K562 (cell line): Measurements from ENCODE around the gene CTCF. TPM values are rescaled to one million over a fixed set of nuclear protein-coding genes. Genes with fewer than 3 reads are reported as not detected.

ENCODE experiments used
- ATAC-seq: fragments of 200-7000 bp; cut with Tn5 transposase; 3 replicates; pipeline ENCODE4 v1.9.1; 2020; ENCODE audit warnings: moderate library complexity
- BruUV-seq: library from RNA; stranded (reverse); fragments of 400-500 nt; replicated peaks from 2 replicates; lab custom pipeline; 2021; lab: Mats Ljungman, UMichigan
- CTCF ChIA-PET: fragments of 300-600 bp; formaldehyde crosslinking; extraction: SDS; loops from one replicate; lab custom pipeline; 2021; ENCODE audit warnings: low intra/inter-chr PET ratio; lab: Yijun Ruan, JAX
- POLR2A ChIA-PET: fragments of 300-600, 350-650 bp; sonication (Branson Sonifier 250); formaldehyde crosslinking; extraction: SDS; loops from one replicate; lab custom pipeline; 2021; ENCODE audit warnings: antibody characterized with exemption, inconsistent platforms; lab: Yijun Ruan, JAX
- DNase-seq, 4 experiments: peaks; one replicate each; pipeline versions ENCODE4 v3.0.0 to v3.0.0-alpha.2; 2011 to 2018; ENCODE audit warnings: low spot score in 3 of 4, mixed read lengths in 3 of 4; ENCODE audit errors: extremely low read depth in 1 of 4
- FAIRE-seq: peaks from 2 replicates; lab custom pipeline; 2011; peaks lifted over from hg19 to GRCh38; lab: Jason Lieb, UNC
- H2AFZ ChIP-seq: 2 replicates; pipeline ENCODE4 v1.6.0; 2011; ENCODE audit warnings: low read depth, low read length, control low read depth, inconsistent platforms
- H3K27ac ChIP-seq: fragments of 200-600 bp; 3 replicates; pipeline ENCODE4 v1.8.0; 2011; ENCODE audit warnings: low read depth, mild to moderate bottlenecking, control low read depth, inconsistent platforms, low read length, moderate library complexity, mixed read lengths; ENCODE audit errors: extremely low read depth
- H3K27me3 ChIP-seq, 2 experiments: fragments of 300-600 bp in 1 of 2; 2 replicates in 1 of 2; 3 replicates in 1 of 2; pipeline versions ENCODE4 v1.6.0 to v1.8.0; 2011; ENCODE audit warnings: inconsistent platforms in 2 of 2, low read length in 2 of 2, mild to moderate bottlenecking in 1 of 2, mixed read lengths in 1 of 2, moderate library complexity in 1 of 2; ENCODE audit not compliant: control insufficient read depth in 2 of 2, insufficient read depth in 2 of 2
- H3K36me3 ChIP-seq: fragments of 300-600 bp; 3 replicates; pipeline ENCODE4 v1.8.0; 2011; ENCODE audit warnings: mild to moderate bottlenecking, low read length, inconsistent platforms; ENCODE audit not compliant: control insufficient read depth, insufficient read depth
- H3K4me1 ChIP-seq, 2 experiments: fragments of 200-600 bp in 1 of 2; replicated peaks in 1 of 2; 2 replicates in 1 of 2; 3 replicates in 1 of 2; pipeline versions ENCODE4 v1.5.1 to v1.8.0; 2011; ENCODE audit warnings: inconsistent platforms in 2 of 2, low read length in 2 of 2, mild to moderate bottlenecking in 1 of 2, mixed read lengths in 1 of 2, moderate library complexity in 1 of 2; ENCODE audit not compliant: control insufficient read depth in 2 of 2, insufficient read depth in 2 of 2
- H3K4me2 ChIP-seq: 2 replicates; pipeline ENCODE4 v1.6.1; 2011; ENCODE audit warnings: low read length, control low read depth, inconsistent platforms, mixed read lengths; ENCODE audit not compliant: insufficient read depth
- H3K4me3 ChIP-seq: fragments of 200-600 bp; sonication (generic), shearing (Covaris generic); 2 replicates; pipeline ENCODE4 v1.5.1; 2016; ENCODE audit warnings: control low read depth, inconsistent platforms
- H3K79me2 ChIP-seq: fragments of 200-600 bp; 3 replicates; pipeline ENCODE4 v1.8.0; 2011; ENCODE audit warnings: low read length, inconsistent platforms; ENCODE audit not compliant: control insufficient read depth, insufficient read depth
- H3K9ac ChIP-seq, 2 experiments: 2 replicates each; pipeline versions ENCODE4 v1.6.0 to v1.6.1; 2011; ENCODE audit warnings: low read depth in 2 of 2, low read length in 2 of 2, control low read depth in 1 of 2, inconsistent platforms in 1 of 2, mild to moderate bottlenecking in 1 of 2, mixed read lengths in 1 of 2; ENCODE audit not compliant: insufficient read depth in 1 of 2
- H3K9me1 ChIP-seq: one replicate; pipeline ENCODE4 v1.6.0; 2011; ENCODE audit warnings: inconsistent platforms, mild to moderate bottlenecking, low read length, moderate library complexity; ENCODE audit not compliant: control insufficient read depth, insufficient read depth
- H3K9me3 ChIP-seq: replicated peaks from 2 replicates; pipeline ENCODE4 v1.5.1; 2011; ENCODE audit warnings: low read depth, low read length, inconsistent platforms; ENCODE audit not compliant: control insufficient read depth, insufficient read depth
- H4K20me1 ChIP-seq: replicated peaks from 2 replicates; pipeline ENCODE4 v1.6.1; 2011; ENCODE audit warnings: low read length, inconsistent platforms, mixed read lengths; ENCODE audit not compliant: control insufficient read depth, insufficient read depth
- CREBBP ChIP-seq: IDR thresholded peaks from one replicate; pipeline ENCODE4 v1.6.1; 2012; ENCODE audit warnings: low read depth, mild to moderate bottlenecking, control low read depth, inconsistent platforms, low read length
- GTF2E2 ChIP-seq: fragments of 200-800 bp; sonication (Bioruptor generic); IDR thresholded peaks from 2 replicates; pipeline ENCODE4 v1.6.1; 2016; ENCODE audit warnings: missing genetic modification characterization, missing compliant biosample characterization
- ZC3H8 ChIP-seq: fragments of 450-650 bp; IDR thresholded peaks from 2 replicates; pipeline ENCODE4 v1.6.1; 2017
- ZNF408 ChIP-seq: fragments of 250-450 bp; sonication (Bioruptor Pico); IDR thresholded peaks from 2 replicates; pipeline ENCODE4 v1.4.0; 2020; ENCODE audit warnings: low read depth, mild to moderate bottlenecking, moderate library complexity
- WGBS: fragments of 100-300 bp; shearing (Covaris generic); methylation state at CpG from one replicate; pipeline ENCODE4 v1.1.6; 2016; ENCODE audit warnings: low coverage, mixed read lengths; ENCODE audit not compliant: insufficient coverage; ENCODE audit errors: missing lambda C conversion rate; 5-methylcytosine and 5-hydroxymethylcytosine counted together
- in situ Hi-C: fragments of 300-500 bp; cut with MboI; formaldehyde crosslinking; loops from 4 replicates; pipeline ENCODE4 v1.15.0; 2018; ENCODE audit warnings: inconsistent platforms, mixed read lengths
- intact Hi-C: fragments of 100-400 bp; cut with micrococcal nuclease; formaldehyde crosslinking; loops from 2 replicates; pipeline ENCODE4 v1.14.2; 2022
- polyA plus RNA-seq, 8 experiments: library from polyadenylated mRNA; depleted of rRNA in 4 of 8; stranded (reverse) in 5 of 8; unstranded in 3 of 8; fragments of >200 nt; fragmentation: Nextera tagmentation in 2 of 8; fragmentation: Illumina TruSeq in 1 of 8; extraction: Ambion mirVana in 2 of 8; extraction: Trizol in 1 of 8; gene quantifications; 2 replicates each; pipeline versions ENCODE4 v1.2.1 to v1.2.3, GENCODE V29; 2011 to 2014; ENCODE audit warnings: inconsistent platforms in 1 of 8, missing spikeins in 1 of 8
- total RNA-seq, 7 experiments: library from RNA; depleted of rRNA in 6 of 7; stranded (reverse); fragments of >200 nt in 6 of 7; fragmentation: Illumina TruSeq in 2 of 7; extraction: Trizol in 2 of 7; gene quantifications; 2 replicates each; pipeline versions ENCODE4 v1.2.1 to v1.2.3, GENCODE V29; 2011 to 2021; ENCODE audit warnings: low replicate concordance in 1 of 7
- TF ChIP-seq, protein P1 (sequence below): fragments of 450-650 bp; formaldehyde crosslinking; IDR thresholded peaks from 2 replicates; pipeline ENCODE4 v1.4.0; 2020; ENCODE audit warnings: mild to moderate bottlenecking, mixed read lengths
- TF ChIP-seq, protein P2 (sequence below): fragments of 450-650 bp; formaldehyde crosslinking; IDR thresholded peaks from 2 replicates; pipeline ENCODE4 v1.4.0; 2022; ENCODE audit warnings: mild to moderate bottlenecking, moderate library complexity
- TF ChIP-seq, protein P3 (sequence below): fragments of 150-350 bp; IDR thresholded peaks from 2 replicates; pipeline ENCODE4 v1.6.1; 2014; ENCODE audit warnings: low read depth, mild to moderate bottlenecking, low read length, borderline replicate concordance
- TF ChIP-seq, protein P4 (sequence below): fragments of 250-450 bp; sonication (Bioruptor Pico); IDR thresholded peaks from 2 replicates; pipeline ENCODE4 v1.5.1; 2021; ENCODE audit warnings: mild to moderate bottlenecking

Gene CTCF
- total and polyA plus RNA-seq, 9 of the 15 experiments (the other 6 are each of a cell fraction or from before 2014, with no cell fraction given) = 7.8 to 49.2 (median 33.9) TPM

DNA sequence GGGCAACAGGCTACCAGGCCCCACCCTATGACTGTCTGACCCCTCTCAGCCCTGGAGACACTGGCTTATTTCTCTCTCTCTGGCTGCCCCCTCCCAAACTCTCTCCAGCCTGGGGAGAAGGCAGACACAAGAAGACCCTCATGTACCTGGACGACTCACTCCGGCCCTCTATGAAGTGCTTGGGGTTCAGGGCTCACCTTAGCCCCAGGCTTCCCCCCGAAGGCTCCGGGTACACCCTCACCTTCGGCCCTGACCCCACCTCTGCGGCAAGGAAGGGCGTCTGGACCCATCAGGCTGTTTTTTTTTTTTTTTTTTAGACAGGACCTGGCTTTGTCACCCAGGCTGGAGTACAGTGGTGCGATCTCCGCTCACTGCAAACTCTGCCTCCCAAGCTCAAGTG, 81.7 kb downstream of the CTCF start:
- ChIA-PET CTCF (interaction anchor here (1.2 to 2.9 kb wide), 3 partner anchors 97 to 150 kb away, joined by 4 to 50 read pairs (median 32); no protein-coding TSS in a partner anchor), POLR2A (interaction anchor here (0.6 to 2.0 kb wide), 2 partner anchors 123 to 379 kb away, joined by 3 to 6 read pairs; partner anchors contain the start of genes DDX28 and DUS2)
- no peaks in the 10 kb centered on the region; the same call in 1 of the 2 replicates for H4K20me1 ChIP-seq
- no peak for ATAC-seq
- peaks cover 6 to 24% of the 10 kb centered on the region in 2 experiments; a peak in 4 of 5 replicates for H3K27me3 ChIP-seq
- no peak overlapping the region for H3K4me3 ChIP-seq
- no peak for FAIRE-seq
- H3K4me2 ChIP-seq = no peak overlapping the region
- no peak overlapping the region for H3K27ac ChIP-seq
- H3K9me1 ChIP-seq = no peaks in the 10 kb centered on the region
- H3K36me3 ChIP-seq = peaks cover 2% of the 10 kb centered on the region; the same call in 2 of the 3 replicates
- TF ChIP-seq, protein P1, sequence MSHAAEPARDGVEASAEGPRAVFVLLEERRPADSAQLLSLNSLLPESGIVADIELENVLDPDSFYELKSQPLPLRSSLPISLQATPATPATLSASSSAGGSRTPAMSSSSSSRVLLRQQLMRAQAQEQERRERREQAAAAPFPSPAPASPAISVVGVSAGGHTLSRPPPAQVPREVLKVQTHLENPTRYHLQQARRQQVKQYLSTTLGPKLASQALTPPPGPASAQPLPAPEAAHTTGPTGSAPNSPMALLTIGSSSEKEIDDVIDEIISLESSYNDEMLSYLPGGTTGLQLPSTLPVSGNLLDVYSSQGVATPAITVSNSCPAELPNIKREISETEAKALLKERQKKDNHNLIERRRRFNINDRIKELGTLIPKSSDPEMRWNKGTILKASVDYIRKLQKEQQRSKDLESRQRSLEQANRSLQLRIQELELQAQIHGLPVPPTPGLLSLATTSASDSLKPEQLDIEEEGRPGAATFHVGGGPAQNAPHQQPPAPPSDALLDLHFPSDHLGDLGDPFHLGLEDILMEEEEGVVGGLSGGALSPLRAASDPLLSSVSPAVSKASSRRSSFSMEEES (CRISPR knock-in tag) = no peak
- TF ChIP-seq CREBBP (no peak), ZNF408 (CRISPR knock-in tag) (no peak), GTF2E2 (tag) (no peak), ZC3H8 (no peak)
- TF ChIP-seq, protein P2, sequence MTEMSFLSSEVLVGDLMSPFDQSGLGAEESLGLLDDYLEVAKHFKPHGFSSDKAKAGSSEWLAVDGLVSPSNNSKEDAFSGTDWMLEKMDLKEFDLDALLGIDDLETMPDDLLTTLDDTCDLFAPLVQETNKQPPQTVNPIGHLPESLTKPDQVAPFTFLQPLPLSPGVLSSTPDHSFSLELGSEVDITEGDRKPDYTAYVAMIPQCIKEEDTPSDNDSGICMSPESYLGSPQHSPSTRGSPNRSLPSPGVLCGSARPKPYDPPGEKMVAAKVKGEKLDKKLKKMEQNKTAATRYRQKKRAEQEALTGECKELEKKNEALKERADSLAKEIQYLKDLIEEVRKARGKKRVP = no peak
- TF ChIP-seq, protein P3, sequence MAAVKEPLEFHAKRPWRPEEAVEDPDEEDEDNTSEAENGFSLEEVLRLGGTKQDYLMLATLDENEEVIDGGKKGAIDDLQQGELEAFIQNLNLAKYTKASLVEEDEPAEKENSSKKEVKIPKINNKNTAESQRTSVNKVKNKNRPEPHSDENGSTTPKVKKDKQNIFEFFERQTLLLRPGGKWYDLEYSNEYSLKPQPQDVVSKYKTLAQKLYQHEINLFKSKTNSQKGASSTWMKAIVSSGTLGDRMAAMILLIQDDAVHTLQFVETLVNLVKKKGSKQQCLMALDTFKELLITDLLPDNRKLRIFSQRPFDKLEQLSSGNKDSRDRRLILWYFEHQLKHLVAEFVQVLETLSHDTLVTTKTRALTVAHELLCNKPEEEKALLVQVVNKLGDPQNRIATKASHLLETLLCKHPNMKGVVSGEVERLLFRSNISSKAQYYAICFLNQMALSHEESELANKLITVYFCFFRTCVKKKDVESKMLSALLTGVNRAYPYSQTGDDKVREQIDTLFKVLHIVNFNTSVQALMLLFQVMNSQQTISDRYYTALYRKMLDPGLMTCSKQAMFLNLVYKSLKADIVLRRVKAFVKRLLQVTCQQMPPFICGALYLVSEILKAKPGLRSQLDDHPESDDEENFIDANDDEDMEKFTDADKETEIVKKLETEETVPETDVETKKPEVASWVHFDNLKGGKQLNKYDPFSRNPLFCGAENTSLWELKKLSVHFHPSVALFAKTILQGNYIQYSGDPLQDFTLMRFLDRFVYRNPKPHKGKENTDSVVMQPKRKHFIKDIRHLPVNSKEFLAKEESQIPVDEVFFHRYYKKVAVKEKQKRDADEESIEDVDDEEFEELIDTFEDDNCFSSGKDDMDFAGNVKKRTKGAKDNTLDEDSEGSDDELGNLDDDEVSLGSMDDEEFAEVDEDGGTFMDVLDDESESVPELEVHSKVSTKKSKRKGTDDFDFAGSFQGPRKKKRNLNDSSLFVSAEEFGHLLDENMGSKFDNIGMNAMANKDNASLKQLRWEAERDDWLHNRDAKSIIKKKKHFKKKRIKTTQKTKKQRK = no peak
- TF ChIP-seq, protein P4, sequence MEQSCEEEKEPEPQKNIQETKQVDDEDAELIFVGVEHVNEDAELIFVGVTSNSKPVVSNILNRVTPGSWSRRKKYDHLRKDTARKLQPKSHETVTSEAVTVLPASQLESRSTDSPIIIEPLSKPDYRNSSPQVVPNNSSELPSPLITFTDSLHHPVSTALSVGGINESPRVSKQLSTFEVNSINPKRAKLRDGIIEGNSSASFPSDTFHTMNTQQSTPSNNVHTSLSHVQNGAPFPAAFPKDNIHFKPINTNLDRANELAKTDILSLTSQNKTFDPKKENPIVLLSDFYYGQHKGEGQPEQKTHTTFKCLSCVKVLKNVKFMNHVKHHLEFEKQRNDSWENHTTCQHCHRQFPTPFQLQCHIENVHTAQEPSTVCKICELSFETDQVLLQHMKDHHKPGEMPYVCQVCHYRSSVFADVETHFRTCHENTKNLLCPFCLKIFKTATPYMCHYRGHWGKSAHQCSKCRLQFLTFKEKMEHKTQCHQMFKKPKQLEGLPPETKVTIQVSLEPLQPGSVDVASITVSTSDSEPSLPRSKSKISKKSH = no peak
- H3K79me2 ChIP-seq = no peaks in the 10 kb centered on the region
- in situ Hi-C loops (loop anchor here (5.0 kb wide), 1 partner anchor 107 kb away; no protein-coding TSS in a partner anchor), intact Hi-C loops (loop anchor here (1.0 to 5.0 kb wide), 3 partner anchors 82 to 123 kb away; partner anchors contain the start of gene CTCF)
- no peak for DNase-seq
- 57% methylated on average over 4 of the region's 9 CpGs for WGBS
- no peaks in the 10 kb centered on the region for H3K9me3 ChIP-seq
- H3K9ac ChIP-seq = no peak overlapping the region
- H2AFZ ChIP-seq = no peak overlapping the region
- peaks cover 0 to 45% of the 10 kb centered on the region in 2 experiments; a peak in 2 of 5 replicates for H3K4me1 ChIP-seq
- BruUV-seq = no TSS peak
